ENCODE data around the gene KCNAB2.

The KCNAB2 gene

GRCh38 chr1:6136516-6137220 is 91.0 kb downstream of the KCNAB2 start:
- no peaks in the 10 kb centered on the region for H3K36me3 ChIP-seq (ENCODE audit: control insufficient read depth in 4 of 4, insufficient read depth in 4 of 4, low read length in 3 of 4)
- peaks cover 0 to 21% (median 11%) of the 10 kb centered on the region in 4 experiments for H3K4me1 ChIP-seq (ENCODE audit: control extremely low read depth in 1 of 4, control insufficient read depth in 4 of 4, insufficient read depth in 4 of 4, low read length in 3 of 4)
- WGBS (ENCODE audit: insufficient coverage), result 98% methylated on average over 14 of the region's 16 CpGs
- H3K9me3 ChIP-seq (ENCODE audit: control extremely low read depth in 1 of 5, control insufficient read depth in 4 of 5, insufficient read depth in 2 of 5, low read depth in 1 of 5, low read length in 4 of 5), result peaks cover 0 to 5% (median 0%) of the 10 kb centered on the region in 5 experiments
- H3K27me3 ChIP-seq (replicated peaks in 2 of 5; ENCODE audit: control insufficient read depth in 4 of 5, insufficient read depth in 5 of 5, low read length in 4 of 5), result no peaks in the 10 kb centered on the region
- no peak overlapping the region for H3K4me3 ChIP-seq (ENCODE audit: control insufficient read depth in 1 of 7, extremely low read depth in 1 of 7, insufficient read depth in 4 of 7, low read depth in 2 of 7, low read length in 6 of 7)
- H3K27ac ChIP-seq (ENCODE audit: insufficient read depth in 1 of 2, low read depth in 1 of 2, low read length in 2 of 2, poor library complexity in 1 of 2, severe bottlenecking in 2 of 2), result no peak overlapping the region
- POLR2A ChIA-PET, result no interaction called here
- no peak for DNase-seq
- CTCF ChIA-PET, result interaction anchor here (0.8 to 1.3 kb wide), 4 partner anchors 11 to 27 kb away, joined by 3 to 4 read pairs (median 3); no protein-coding TSS in a partner anchor

GRCh38 chr1:6137758-6138157 is 92.1 kb downstream of the KCNAB2 start:
- H3K36me3 ChIP-seq (ENCODE audit: control insufficient read depth in 4 of 4, insufficient read depth in 4 of 4, low read length in 3 of 4), result no peaks in the 10 kb centered on the region
- H3K9me3 ChIP-seq (ENCODE audit: control extremely low read depth in 1 of 5, control insufficient read depth in 4 of 5, insufficient read depth in 2 of 5, low read depth in 1 of 5, low read length in 4 of 5), result no peaks in the 10 kb centered on the region
- no peak overlapping the region for H3K4me3 ChIP-seq (ENCODE audit: control insufficient read depth in 1 of 7, extremely low read depth in 1 of 7, insufficient read depth in 4 of 7, low read depth in 2 of 7, low read length in 6 of 7)
- 58% methylated on average over 2 of the region's 5 CpGs for WGBS (ENCODE audit: insufficient coverage)
- peaks cover 0 to 23% (median 11%) of the 10 kb centered on the region in 4 experiments for H3K4me1 ChIP-seq (ENCODE audit: control extremely low read depth in 1 of 4, control insufficient read depth in 4 of 4, insufficient read depth in 4 of 4, low read length in 3 of 4)
- DNase-seq, result no peak
- ChIA-PET CTCF (interaction anchor here (0.8 to 1.0 kb wide), 2 partner anchors 22 to 26 kb away, joined by 3 read pairs; no protein-coding TSS in a partner anchor), POLR2A (interaction anchor here (1.0 kb wide), 1 partner anchor 23 kb away, joined by 3 read pairs; no protein-coding TSS in a partner anchor)
- no peaks in the 10 kb centered on the region for H3K27me3 ChIP-seq (replicated peaks in 2 of 5; ENCODE audit: control insufficient read depth in 4 of 5, insufficient read depth in 5 of 5, low read length in 4 of 5)
- no peak overlapping the region for H3K27ac ChIP-seq (ENCODE audit: insufficient read depth in 1 of 2, low read depth in 1 of 2, low read length in 2 of 2, poor library complexity in 1 of 2, severe bottlenecking in 2 of 2)

- Histone ChIP-seq H3K4me3 (ENCODE audit: control insufficient read depth in 1 of 7, extremely low read depth in 1 of 7, insufficient read depth in 4 of 7, low read depth in 2 of 7, low read length in 6 of 7) (no peak overlapping the region), H3K9me3 (ENCODE audit: control extremely low read depth in 1 of 5, control insufficient read depth in 4 of 5, insufficient read depth in 2 of 5, low read depth in 1 of 5, low read length in 4 of 5) (no peaks in the 10 kb centered on the region), H3K36me3 (ENCODE audit: control insufficient read depth in 4 of 4, insufficient read depth in 4 of 4, low read length in 3 of 4) (no peaks in the 10 kb centered on the region), H3K4me1 (ENCODE audit: control extremely low read depth in 1 of 4, control insufficient read depth in 4 of 4, insufficient read depth in 4 of 4, low read length in 3 of 4) (peaks cover 0 to 23% (median 11%) of the 10 kb centered on the region in 4 experiments), H3K27me3 (replicated peaks in 2 of 5; ENCODE audit: control insufficient read depth in 4 of 5, insufficient read depth in 5 of 5, low read length in 4 of 5) (no peaks in the 10 kb centered on the region), H3K27ac (ENCODE audit: insufficient read depth in 1 of 2, low read depth in 1 of 2, low read length in 2 of 2, poor library complexity in 1 of 2, severe bottlenecking in 2 of 2) (no peak overlapping the region)
- ChIA-PET POLR2A (no interaction called here), CTCF (interaction anchor here (1.3 to 2.3 kb wide), 5 partner anchors 9 to 31 kb away, joined by 4 to 11 read pairs (median 5); no protein-coding TSS in a partner anchor)
- DNase-seq, result no peak
- 100% methylated on average over 2 of the region's 2 CpGs for WGBS (ENCODE audit: insufficient coverage)
Measured at GRCh38 chr1:6140413-6140812, 94.7 kb downstream of the KCNAB2 start.

- Histone ChIP-seq H3K36me3 (ENCODE audit: control insufficient read depth in 4 of 4, insufficient read depth in 4 of 4, low read length in 3 of 4) (no peaks in the 10 kb centered on the region), H3K4me3 (ENCODE audit: control insufficient read depth in 1 of 7, extremely low read depth in 1 of 7, insufficient read depth in 4 of 7, low read depth in 2 of 7, low read length in 6 of 7) (no peak overlapping the region), H3K9me3 (ENCODE audit: control extremely low read depth in 1 of 5, control insufficient read depth in 4 of 5, insufficient read depth in 2 of 5, low read depth in 1 of 5, low read length in 4 of 5) (no peaks in the 10 kb centered on the region), H3K27me3 (replicated peaks in 2 of 5; ENCODE audit: control insufficient read depth in 4 of 5, insufficient read depth in 5 of 5, low read length in 4 of 5) (no peaks in the 10 kb centered on the region), H3K4me1 (ENCODE audit: control extremely low read depth in 1 of 4, control insufficient read depth in 4 of 4, insufficient read depth in 4 of 4, low read length in 3 of 4) (peaks cover 0 to 23% (median 11%) of the 10 kb centered on the region in 4 experiments), H3K27ac (ENCODE audit: insufficient read depth in 1 of 2, low read depth in 1 of 2, low read length in 2 of 2, poor library complexity in 1 of 2, severe bottlenecking in 2 of 2) (no peak overlapping the region)
- CTCF ChIA-PET, result interaction anchor here (0.5 to 2.3 kb wide), 9 partner anchors 10 to 61 kb away, joined by 3 to 11 read pairs (median 5); no protein-coding TSS in a partner anchor
- WGBS (ENCODE audit: insufficient coverage), result 6% methylated on average over 5 of the region's 7 CpGs
- peak; percentile 44 to 77 (median 71) for DNase-seq
- POLR2A ChIA-PET, result no interaction called here
Measured at GRCh38 chr1:6141592-6141991, 95.9 kb downstream of the KCNAB2 start.

- Histone ChIP-seq H3K9me3 (ENCODE audit: control extremely low read depth in 1 of 5, control insufficient read depth in 4 of 5, insufficient read depth in 2 of 5, low read depth in 1 of 5, low read length in 4 of 5) (no peaks in the 10 kb centered on the region), H3K36me3 (ENCODE audit: control insufficient read depth in 4 of 4, insufficient read depth in 4 of 4, low read length in 3 of 4) (no peaks in the 10 kb centered on the region), H3K4me1 (ENCODE audit: control extremely low read depth in 1 of 4, control insufficient read depth in 4 of 4, insufficient read depth in 4 of 4, low read length in 3 of 4) (peaks cover 0 to 23% (median 11%) of the 10 kb centered on the region in 4 experiments), H3K4me3 (ENCODE audit: control insufficient read depth in 1 of 7, extremely low read depth in 1 of 7, insufficient read depth in 4 of 7, low read depth in 2 of 7, low read length in 6 of 7) (no peak overlapping the region), H3K27ac (ENCODE audit: insufficient read depth in 1 of 2, low read depth in 1 of 2, low read length in 2 of 2, poor library complexity in 1 of 2, severe bottlenecking in 2 of 2) (no peak overlapping the region), H3K27me3 (replicated peaks in 2 of 5; ENCODE audit: control insufficient read depth in 4 of 5, insufficient read depth in 5 of 5, low read length in 4 of 5) (no peaks in the 10 kb centered on the region)
- ChIA-PET CTCF (interaction anchor here (1.3 to 2.3 kb wide), 3 partner anchors 11 to 30 kb away, joined by 5 to 9 read pairs (median 9); no protein-coding TSS in a partner anchor), POLR2A (no interaction called here)
- no peak for DNase-seq
- 97% methylated on average over 31 of the region's 33 CpGs for WGBS (ENCODE audit: insufficient coverage)
Measured at GRCh38 chr1:6142036-6142621, 96.4 kb downstream of the KCNAB2 start.

- CTCF ChIA-PET, result no interaction called here
- POLR2A ChIA-PET, result no interaction called here
- Histone ChIP-seq H3K4me1 (ENCODE audit: control extremely low read depth in 1 of 4, control insufficient read depth in 4 of 4, insufficient read depth in 4 of 4, low read length in 3 of 4) (peaks cover 0 to 18% (median 9%) of the 10 kb centered on the region in 4 experiments), H3K4me3 (ENCODE audit: control insufficient read depth in 1 of 7, extremely low read depth in 1 of 7, insufficient read depth in 4 of 7, low read depth in 2 of 7, low read length in 6 of 7) (no peak overlapping the region), H3K27ac (ENCODE audit: insufficient read depth in 1 of 2, low read depth in 1 of 2, low read length in 2 of 2, poor library complexity in 1 of 2, severe bottlenecking in 2 of 2) (no peak overlapping the region), H3K9me3 (ENCODE audit: control extremely low read depth in 1 of 5, control insufficient read depth in 4 of 5, insufficient read depth in 2 of 5, low read depth in 1 of 5, low read length in 4 of 5) (no peaks in the 10 kb centered on the region), H3K27me3 (replicated peaks in 2 of 5; ENCODE audit: control insufficient read depth in 4 of 5, insufficient read depth in 5 of 5, low read length in 4 of 5) (no peaks in the 10 kb centered on the region), H3K36me3 (ENCODE audit: control insufficient read depth in 4 of 4, insufficient read depth in 4 of 4, low read length in 3 of 4) (no peaks in the 10 kb centered on the region)
- no peak for DNase-seq
- WGBS (ENCODE audit: insufficient coverage), result 95% methylated on average over 4 of the region's 4 CpGs
Measured at GRCh38 chr1:6142734-6143133, 97.0 kb downstream of the KCNAB2 start.

- peaks cover 0 to 6% (median 0%) of the 10 kb centered on the region in 5 experiments for H3K27me3 ChIP-seq (replicated peaks in 2 of 5; ENCODE audit: control insufficient read depth in 4 of 5, insufficient read depth in 5 of 5, low read length in 4 of 5)
- POLR2A ChIA-PET, result interaction anchor here (0.7 kb wide), 1 partner anchor 14 kb away, joined by 3 read pairs; no protein-coding TSS in a partner anchor
- H3K36me3 ChIP-seq (ENCODE audit: control insufficient read depth in 4 of 4, insufficient read depth in 4 of 4, low read length in 3 of 4), result no peaks in the 10 kb centered on the region
- H3K27ac ChIP-seq (ENCODE audit: insufficient read depth in 1 of 2, low read depth in 1 of 2, low read length in 2 of 2, poor library complexity in 1 of 2, severe bottlenecking in 2 of 2), result no peak overlapping the region
- H3K9me3 ChIP-seq (ENCODE audit: control extremely low read depth in 1 of 5, control insufficient read depth in 4 of 5, insufficient read depth in 2 of 5, low read depth in 1 of 5, low read length in 4 of 5), result no peaks in the 10 kb centered on the region
- H3K4me1 ChIP-seq (ENCODE audit: control extremely low read depth in 1 of 4, control insufficient read depth in 4 of 4, insufficient read depth in 4 of 4, low read length in 3 of 4), result peaks cover 0 to 14% (median 6%) of the 10 kb centered on the region in 4 experiments
- no peak overlapping the region for H3K4me3 ChIP-seq (ENCODE audit: control insufficient read depth in 1 of 7, extremely low read depth in 1 of 7, insufficient read depth in 4 of 7, low read depth in 2 of 7, low read length in 6 of 7)
- CTCF ChIA-PET, result no interaction called here
- WGBS (ENCODE audit: insufficient coverage), result 92% methylated on average over 4 of the region's 4 CpGs
- DNase-seq, result no peak
Measured at GRCh38 chr1:6143395-6143794, 97.7 kb downstream of the KCNAB2 start.

Measured in common myeloid progenitor, CD34-positive (primary cell).